ENCODE results near the gene S100A7A.

S100A7A gene

DNA sequence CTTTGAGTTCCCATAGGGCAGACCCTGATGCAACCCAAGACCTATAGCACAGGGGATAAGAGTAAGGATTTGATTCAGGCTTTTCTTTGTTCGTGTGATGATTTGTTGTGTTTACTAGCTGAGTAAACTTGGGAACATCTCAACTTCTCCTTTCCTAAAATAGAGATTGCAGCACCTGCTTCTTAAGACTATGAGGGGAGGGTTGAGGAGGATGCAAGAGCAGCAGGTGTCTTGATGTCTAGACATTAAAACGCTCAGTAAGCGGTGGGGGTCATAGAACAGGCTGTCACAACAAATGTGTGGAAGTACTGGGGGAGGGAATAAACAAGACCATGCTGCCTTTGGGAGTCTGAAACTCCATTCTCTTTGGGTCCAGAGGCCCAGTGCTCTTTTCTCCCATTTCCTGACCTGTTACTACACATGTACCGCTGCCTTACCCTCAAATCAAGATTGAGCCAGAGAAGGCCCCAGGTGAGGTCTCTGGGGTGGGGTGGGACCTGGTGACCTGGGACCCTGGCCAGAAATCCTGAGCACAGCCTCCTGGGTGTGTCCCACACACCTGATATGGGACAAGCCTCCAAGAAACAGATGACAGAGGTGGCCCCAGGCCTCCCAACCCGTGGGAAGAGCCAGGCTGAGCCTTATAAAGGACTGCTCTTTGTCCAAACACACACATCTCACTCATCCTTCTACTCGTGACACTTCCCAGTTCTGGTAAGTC lies at the start of gene S100A7A:
Gene S100A7A, plus strand, starts transcription at position 671 of the 721 bp plus-strand sequence. CDS start 1,563 bp downstream, outside the sequence.
- DNase-seq (ENCODE audit: low read depth in 3 of 3, low spot score in 1 of 3): no peak

DNA sequence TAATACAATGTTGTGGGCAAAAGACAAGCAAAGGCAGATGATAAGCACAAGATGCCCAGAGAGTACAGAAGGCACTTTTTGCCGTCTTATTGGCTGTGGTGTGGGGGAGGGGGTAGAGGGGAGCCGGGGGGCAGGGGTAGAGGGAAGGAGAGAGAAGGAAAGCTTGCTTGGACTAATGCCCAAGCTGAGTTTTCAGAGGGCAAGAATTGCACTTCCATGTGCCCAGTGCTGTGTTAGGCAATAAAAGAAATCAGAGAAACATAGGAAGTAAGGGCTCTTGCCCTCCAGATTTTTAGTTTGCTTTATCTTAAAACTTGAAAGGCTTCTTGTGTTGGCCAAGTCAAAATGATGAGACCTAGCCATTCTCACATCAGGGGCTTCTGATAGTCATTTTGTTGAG lies 49.2 kb upstream of the S100A7A start:
- DNase-seq (ENCODE audit: low read depth in 3 of 3, low spot score in 1 of 3): no peak

GRCh38 chr1:153368495-153368894 lies 47.8 kb upstream of the S100A7A start:
- no peak for DNase-seq (ENCODE audit: low read depth in 3 of 3, low spot score in 1 of 3)

- DNase-seq (ENCODE audit: low read depth in 3 of 3, low spot score in 1 of 3): no peak
These were observed 46.2 kb upstream of the S100A7A start for GRCh38 chr1:153370146-153370545.

- no peak for DNase-seq (ENCODE audit: low read depth in 3 of 3, low spot score in 1 of 3)
These were observed 45.1 kb upstream of the S100A7A start for GRCh38 chr1:153371231-153371630.

GRCh38 chr1:153372571-153372970 lies 43.7 kb upstream of the S100A7A start:
- DNase-seq (ENCODE audit: low read depth in 3 of 3, low spot score in 1 of 3): no peak

- no peak for DNase-seq (ENCODE audit: low read depth in 3 of 3, low spot score in 1 of 3)
These were observed 42.2 kb upstream of the S100A7A start for GRCh38 chr1:153374071-153374470.

GRCh38 chr1:153375511-153375910 lies 40.8 kb upstream of the S100A7A start, which contains the start of gene S100A12:
TSS of gene S100A12 (minus strand) at chr1:153375621. CDS start at chr1:153374592, 1,029 bp downstream.
- no peak for DNase-seq (ENCODE audit: low read depth in 3 of 3, low spot score in 1 of 3)

GRCh38 chr1:153379591-153379990 lies 36.7 kb upstream of the S100A7A start:
- DNase-seq (ENCODE audit: low read depth in 3 of 3, low spot score in 1 of 3): no peak

DNA sequence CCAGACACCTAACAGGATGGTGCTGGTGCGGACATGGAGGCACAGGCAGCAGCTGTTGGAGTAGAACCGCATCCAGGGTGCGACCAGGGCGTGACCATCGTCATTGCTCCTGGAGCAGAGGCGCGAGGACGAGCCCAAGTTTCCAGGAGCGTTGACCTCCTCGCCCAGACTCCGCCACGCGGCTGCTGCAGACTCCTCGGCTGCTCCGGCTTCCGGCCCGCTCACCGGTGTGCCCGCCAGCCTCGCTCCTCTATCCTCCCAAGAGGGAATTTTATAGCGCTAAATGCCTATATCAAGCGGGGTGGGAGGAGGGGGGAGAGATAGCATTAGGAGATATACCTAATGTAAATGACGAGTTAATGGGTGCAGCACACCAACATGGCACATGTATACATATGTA lies 35.6 kb upstream of the S100A7A start:
- no peak for DNase-seq (ENCODE audit: low read depth in 3 of 3, low spot score in 1 of 3)

DNA sequence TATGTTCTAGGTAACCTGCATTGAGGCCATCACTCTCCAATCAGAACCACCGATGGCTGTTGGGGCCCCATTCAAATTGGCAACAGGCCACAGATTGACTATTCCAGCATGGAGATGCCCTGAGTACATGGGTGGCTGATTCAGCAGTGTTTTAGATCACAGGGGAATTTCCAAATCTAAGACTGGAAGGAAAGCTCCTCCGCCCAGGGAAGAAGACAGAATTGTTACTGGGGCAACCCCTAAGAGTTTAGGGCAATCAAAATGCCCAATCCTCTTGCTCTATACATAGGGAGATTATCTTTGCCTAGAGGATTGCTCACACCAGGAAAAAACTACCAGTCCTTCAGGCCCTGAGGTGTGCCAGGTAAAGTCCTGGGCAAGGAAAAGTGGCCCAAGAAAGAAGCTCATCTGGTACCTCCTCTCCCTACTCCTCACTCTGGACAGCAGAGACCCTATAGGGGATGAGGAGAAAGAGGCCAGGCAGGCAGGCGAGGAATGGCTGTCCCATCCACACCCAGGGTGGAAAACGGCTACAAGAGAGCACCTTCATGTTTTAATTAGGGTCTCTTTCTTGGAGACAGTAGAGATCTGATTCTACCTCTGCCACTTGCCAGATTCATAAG lies 31.3 kb upstream of the S100A7A start:
- no peak for DNase-seq (ENCODE audit: low read depth in 3 of 3, low spot score in 1 of 3)

DNA sequence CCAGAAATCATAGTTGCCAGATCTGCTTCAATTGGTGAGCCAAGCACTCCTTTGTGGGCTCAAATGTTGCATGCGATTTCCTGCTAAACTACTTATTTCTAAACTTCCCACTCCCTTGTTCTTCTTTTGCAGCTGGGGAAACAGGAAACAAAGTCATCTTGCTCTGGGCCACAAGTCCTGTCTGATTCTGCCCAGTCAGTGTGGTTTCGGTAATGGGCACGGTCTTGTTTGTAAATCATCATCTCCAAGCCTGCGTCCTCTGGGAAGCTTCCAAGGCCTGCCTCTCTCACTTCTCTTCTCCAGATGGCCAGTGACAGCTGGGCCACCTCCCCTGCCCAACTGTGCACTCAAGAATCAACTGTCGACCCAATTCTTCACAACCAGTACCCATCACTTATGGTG lies 29.8 kb upstream of the S100A7A start:
- no peak for DNase-seq (ENCODE audit: low read depth in 3 of 3, low spot score in 1 of 3)

DNA sequence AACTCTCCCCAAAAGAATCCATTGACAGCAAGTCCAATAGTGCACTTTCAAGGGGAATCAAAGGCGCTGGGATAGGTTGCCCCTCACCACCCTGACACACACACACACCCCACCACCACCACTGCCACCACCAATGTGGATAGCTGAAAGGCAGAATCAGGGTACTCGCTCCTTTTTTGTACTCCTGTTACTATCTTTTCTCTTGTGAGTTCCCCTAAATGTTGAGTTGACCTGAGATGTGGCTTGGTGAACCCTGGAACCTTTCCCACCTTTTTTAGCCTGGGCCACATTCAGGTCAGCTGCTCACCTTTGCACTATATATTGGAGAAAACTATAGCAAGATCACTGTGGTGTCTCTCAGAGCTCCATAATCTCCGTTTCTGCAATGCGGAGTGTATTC lies 29.3 kb upstream of the S100A7A start:
- DNase-seq (ENCODE audit: low read depth in 3 of 3, low spot score in 1 of 3): no peak

DNA sequence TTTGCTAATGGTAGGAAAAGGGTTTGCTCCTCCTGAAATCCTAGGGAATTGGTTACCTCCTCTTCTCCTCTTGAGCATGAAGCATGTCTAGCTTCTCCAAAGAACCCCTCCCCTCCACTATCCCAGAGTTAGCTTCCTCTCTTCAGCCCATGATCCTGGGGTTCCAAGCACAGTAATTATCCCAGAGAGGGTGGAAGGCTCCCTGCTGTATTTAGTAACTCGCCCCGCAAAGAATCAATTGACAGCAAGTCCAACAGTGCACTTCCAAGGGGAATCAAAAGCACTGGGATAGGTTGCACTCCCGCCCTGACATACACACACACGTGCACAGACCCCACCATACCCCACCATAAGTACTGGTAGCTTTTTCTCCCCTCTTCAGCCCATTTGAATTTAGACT lies 28.5 kb upstream of the S100A7A start:
- DNase-seq (ENCODE audit: low read depth in 3 of 3, low spot score in 1 of 3): no peak

DNA sequence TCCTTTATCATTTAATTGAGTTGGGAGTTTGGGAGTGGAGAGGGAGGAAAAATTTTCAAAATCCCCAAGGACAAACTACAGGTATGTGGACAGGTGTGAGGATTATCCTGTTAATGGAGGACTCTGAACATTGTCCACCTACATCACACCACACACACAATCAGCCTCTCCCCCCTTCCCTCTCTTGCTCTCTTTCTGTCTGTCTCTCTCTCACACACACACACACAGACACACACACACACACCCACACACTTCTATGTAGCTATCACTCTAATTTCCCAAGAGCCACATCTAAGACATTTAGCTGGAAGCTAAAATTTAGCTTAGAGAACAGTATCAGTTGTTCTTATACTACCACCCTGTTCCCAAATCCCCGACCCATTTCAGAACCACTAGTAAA lies 26.9 kb upstream of the S100A7A start:
- no peak for DNase-seq (ENCODE audit: low read depth in 3 of 3, low spot score in 1 of 3)

GRCh38 chr1:153389973-153390879 lies 26.1 kb upstream of the S100A7A start:
- no peak for DNase-seq (ENCODE audit: low read depth in 3 of 3, low spot score in 1 of 3)

DNA sequence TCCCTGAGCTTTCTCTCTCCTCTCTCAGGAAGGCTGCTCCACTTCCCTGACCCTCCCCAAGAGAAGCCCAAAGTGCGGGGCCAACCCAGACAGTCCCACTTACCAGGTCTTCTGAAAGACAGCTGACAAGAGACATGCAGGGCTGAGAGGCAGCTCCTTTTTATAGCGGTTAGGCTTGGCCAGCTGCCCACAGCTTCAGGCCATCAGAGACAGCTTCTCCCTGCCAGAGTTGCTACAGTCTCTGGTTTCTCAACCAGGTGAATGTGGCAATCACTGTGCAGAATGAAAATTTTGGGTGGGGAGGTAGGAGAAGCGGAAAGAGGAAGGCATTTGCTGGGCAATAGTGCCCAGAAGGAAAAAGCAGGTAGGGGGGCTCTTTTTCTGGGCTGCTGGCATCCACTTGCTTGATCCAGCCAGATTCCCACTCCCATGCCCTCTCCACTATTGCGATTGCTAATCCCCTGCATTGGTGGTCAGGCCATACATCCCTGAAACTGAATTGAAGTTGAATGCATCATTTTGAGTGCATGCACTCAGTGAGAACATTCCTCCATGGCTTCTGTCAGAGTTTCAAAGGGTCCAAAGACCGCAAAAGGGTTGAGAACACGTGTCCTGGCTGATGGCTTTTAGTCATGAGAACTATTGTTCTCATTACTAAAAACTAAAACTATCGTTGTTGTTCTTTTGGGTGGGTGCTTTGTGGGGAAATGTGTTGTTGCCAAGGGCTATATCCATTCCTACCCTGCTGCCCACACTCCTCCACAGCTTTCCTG lies 25.2 kb upstream of the S100A7A start, which contains the start of gene S100A8:
Gene S100A8, minus strand, starts transcription at position 136 of the 773 bp plus-strand sequence. CDS start 538 bp downstream, outside the sequence.
- no peak for DNase-seq (ENCODE audit: low read depth in 3 of 3, low spot score in 1 of 3)

DNA sequence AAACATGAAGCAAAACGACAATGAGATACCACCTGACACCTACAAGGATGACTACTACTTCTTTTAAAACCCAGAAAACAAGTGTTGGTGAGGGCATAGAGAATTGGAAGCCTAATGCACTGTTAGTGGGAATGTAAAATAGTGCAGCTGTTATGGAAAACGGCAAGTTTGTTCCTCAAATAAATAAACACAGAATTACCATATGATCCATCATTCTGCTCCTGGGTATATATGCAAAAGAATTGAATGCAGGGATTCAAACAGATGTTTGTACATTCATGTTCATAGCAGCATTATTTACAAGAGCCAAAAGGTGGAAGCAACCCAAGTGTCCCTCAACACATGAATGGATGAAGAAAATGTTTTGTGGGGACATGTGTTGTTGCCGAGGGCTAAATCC lies 24.1 kb upstream of the S100A7A start:
- DNase-seq (ENCODE audit: low read depth in 3 of 3, low spot score in 1 of 3): no peak

GRCh38 chr1:153392822-153393221 lies 23.5 kb upstream of the S100A7A start:
- no peak for DNase-seq (ENCODE audit: low read depth in 3 of 3, low spot score in 1 of 3)

GRCh38 chr1:153393926-153394325 lies 22.4 kb upstream of the S100A7A start:
- DNase-seq (ENCODE audit: low read depth in 3 of 3, low spot score in 1 of 3): no peak

DNA sequence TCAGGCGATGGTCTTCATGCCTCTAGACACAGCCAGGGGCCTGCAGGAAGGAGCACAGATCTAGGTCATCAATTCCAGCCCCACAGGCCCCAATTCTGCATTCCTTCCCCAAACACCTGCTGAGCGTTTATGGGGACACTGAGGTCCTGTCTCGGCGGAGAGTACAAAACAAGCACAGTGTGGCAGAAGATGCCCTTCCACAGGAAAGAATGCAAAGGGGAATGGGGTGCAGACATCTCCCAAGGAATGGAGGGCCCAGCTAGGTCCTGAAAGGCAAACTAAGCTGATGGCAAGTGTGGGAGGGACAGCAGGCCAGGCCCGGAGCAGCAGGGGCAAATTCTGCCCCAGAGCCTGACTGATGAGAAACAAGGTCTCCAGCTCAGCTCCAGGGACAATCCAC lies 21.9 kb upstream of the S100A7A start:
- DNase-seq (ENCODE audit: low read depth in 3 of 3, low spot score in 1 of 3): no peak
